GM19035 (cell line): ENCODE measurements around the gene LIMS2.

Experiments used
- ATAC-seq: cut with Tn5 transposase; IDR thresholded peaks from one replicate; pipeline ENCODE4 v1.9.1; 2021; ENCODE audit not compliant: unreplicated experiment

LIMS2 gene

DNA sequence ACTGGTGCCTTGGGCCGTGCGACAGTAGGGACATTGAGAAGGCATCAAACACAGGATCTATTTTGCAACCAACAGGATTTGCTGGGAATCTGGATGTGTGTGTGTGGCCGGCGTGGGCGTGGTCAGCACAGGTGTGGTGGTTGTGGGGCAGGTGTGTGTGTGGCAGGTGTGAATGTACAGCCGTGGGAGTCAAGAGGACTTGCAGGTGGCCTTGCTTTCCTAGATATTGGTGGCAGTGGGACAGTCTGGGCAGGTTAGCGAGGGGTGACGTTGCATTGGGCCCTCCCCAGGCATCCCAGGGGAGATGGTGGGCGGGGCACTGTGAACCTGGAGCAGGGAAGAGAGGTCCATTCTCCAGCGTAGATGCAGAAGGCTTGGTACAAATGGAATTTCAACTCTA is 3.2 kb upstream of the LIMS2 start:
- ATAC-seq: no peak

- ATAC-seq: no peak
These were observed 1.6 kb upstream of the LIMS2 start for GRCh38 chr2:127676906-127677305.

GRCh38 chr2:127674241-127675209 is 805 bp downstream of the LIMS2 start:
- ATAC-seq: no peak

- ATAC-seq: no peak
These were observed 1.9 kb downstream of the LIMS2 start for GRCh38 chr2:127673291-127674069.

GRCh38 chr2:127672341-127673224 is 2.7 kb downstream of the LIMS2 start:
- ATAC-seq: no peak

GRCh38 chr2:127671557-127672302 is 3.6 kb downstream of the LIMS2 start:
- no peak for ATAC-seq

DNA sequence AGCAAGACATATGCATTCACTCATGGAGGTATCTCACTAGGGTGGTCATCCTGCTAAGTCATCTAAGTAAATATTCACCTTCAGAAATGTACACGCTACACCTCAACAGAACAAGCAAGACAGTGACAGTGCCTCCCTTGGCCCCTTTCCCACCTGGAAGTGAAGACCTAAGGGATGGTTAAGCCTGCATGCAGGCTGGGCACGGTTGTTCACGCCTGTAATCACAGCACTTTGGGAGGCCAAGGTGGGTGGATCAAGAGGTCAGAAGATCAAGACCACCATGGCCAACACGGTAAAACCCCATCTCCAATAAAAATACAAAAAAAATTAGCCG is 4.4 kb downstream of the LIMS2 start:
- ATAC-seq: no peak

- ATAC-seq: no peak
These were observed 5.0 kb downstream of the LIMS2 start for GRCh38 chr2:127670055-127670956.

GRCh38 chr2:127669056-127669455 is 6.3 kb downstream of the LIMS2 start:
- no peak for ATAC-seq

GRCh38 chr2:127665267-127665893 is 9.9 kb downstream of the LIMS2 start:
- ATAC-seq: no peak

- ATAC-seq: no peak
These were observed 10.5 kb downstream of the LIMS2 start for GRCh38 chr2:127664895-127665225.

- ATAC-seq: no peak
These were observed 11.1 kb downstream of the LIMS2 start for GRCh38 chr2:127664065-127664894.

- ATAC-seq: no peak
These were observed 11.7 kb downstream of the LIMS2 start for GRCh38 chr2:127663566-127664064.

DNA sequence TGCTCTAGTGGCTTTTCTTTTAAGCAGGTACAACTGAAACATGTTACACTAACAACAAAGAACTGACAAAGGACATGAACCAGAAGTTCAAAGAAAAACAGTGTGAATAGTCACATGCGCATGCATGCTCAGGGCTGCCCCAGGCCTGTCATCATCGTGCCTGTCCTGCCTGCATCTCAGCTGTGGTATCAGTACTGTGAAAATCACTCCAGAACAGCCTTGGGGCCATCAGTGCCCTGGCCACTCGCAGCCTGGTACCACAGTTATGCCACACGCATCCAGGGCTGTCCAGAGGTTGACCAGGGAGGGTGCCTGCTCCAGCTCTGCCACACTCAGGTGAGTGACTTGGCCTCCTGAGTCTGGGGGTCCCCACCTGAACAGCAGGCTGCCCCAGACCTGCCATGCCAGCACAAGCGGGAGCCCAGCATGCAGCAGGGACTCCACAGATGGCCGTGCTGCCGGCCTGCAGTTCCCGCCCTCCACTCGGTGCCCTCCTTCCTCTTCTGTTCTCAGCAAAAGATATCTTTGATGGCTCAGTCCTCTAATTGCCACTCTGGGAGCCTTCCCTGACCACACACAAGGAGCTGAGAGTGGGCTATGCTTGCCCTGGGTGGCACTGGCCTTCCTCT is 12.3 kb downstream of the LIMS2 start:
- ATAC-seq: no peak

GRCh38 chr2:127661949-127662510 is 13.3 kb downstream of the LIMS2 start:
- ATAC-seq: no peak

GRCh38 chr2:127661072-127661649 is 14.2 kb downstream of the LIMS2 start:
- no peak for ATAC-seq

- no peak for ATAC-seq
These were observed 15.1 kb downstream of the LIMS2 start for GRCh38 chr2:127660291-127660578.
